CD4-positive, CD25-positive, alpha-beta regulatory T cell (primary cell): Measurements from ENCODE around the gene NAA11. TPM values are rescaled to one million over a fixed set of nuclear protein-coding genes. Genes with fewer than 3 reads are reported as not detected.

Experiments used
- ATAC-seq, 2 donors: fragments of 150-1000 bp; cut with Tn5 transposase; one replicate each; pipeline ENCODE4 v1.10.0; 2021; ENCODE audit warnings: low read depth in 2 of 2, moderate number of reproducible peaks in 2 of 2, moderate library complexity in 1 of 2
- DNase-seq, 3 donors: peaks; one replicate each; pipeline versions ENCODE4 v3.0.0 to v3.0.0-alpha.2; 2012 to 2022; ENCODE audit warnings: mixed read lengths in 1 of 3
- H3K27ac ChIP-seq: one replicate; pipeline ENCODE4 v1.7.0; 2013; ENCODE audit warnings: mild to moderate bottlenecking, low read length; ENCODE audit not compliant: insufficient read depth, poor library complexity, severe bottlenecking
- H3K27me3 ChIP-seq: one replicate; pipeline ENCODE4 v1.7.0; 2013; ENCODE audit warnings: low read length; ENCODE audit not compliant: control insufficient read depth, insufficient read depth
- H3K36me3 ChIP-seq: one replicate; pipeline ENCODE4 v1.7.0; 2013; ENCODE audit warnings: mild to moderate bottlenecking, low read length, moderate library complexity; ENCODE audit not compliant: control insufficient read depth, insufficient read depth
- H3K4me1 ChIP-seq: 2 replicates; pipeline ENCODE4 v1.7.0; 2013; ENCODE audit warnings: mild to moderate bottlenecking, low read length; ENCODE audit not compliant: insufficient read depth, control insufficient read depth, poor library complexity, severe bottlenecking
- H3K4me3 ChIP-seq: one replicate; pipeline ENCODE4 v1.7.0; 2013; ENCODE audit warnings: low read depth, mild to moderate bottlenecking, low read length, moderate library complexity
- H3K9me3 ChIP-seq, 2 experiments: 1 replicate in 1 of 2; 2 replicates in 1 of 2; pipeline ENCODE4 v1.7.0; 2013; ENCODE audit warnings: low read length in 2 of 2, mild to moderate bottlenecking in 1 of 2, moderate library complexity in 1 of 2; ENCODE audit not compliant: control insufficient read depth in 2 of 2
- H3K27ac Mint-ChIP-seq, 3 donors: one replicate each; pipeline ENCODE4 v1.8.0; 2020 to 2022; ENCODE audit warnings: mild to moderate bottlenecking in 3 of 3, mixed read lengths in 3 of 3, moderate library complexity in 2 of 3
- H3K27me3 Mint-ChIP-seq: one replicate; pipeline ENCODE4 v1.8.0; 2022; ENCODE audit warnings: mild to moderate bottlenecking, mixed read lengths
- H3K36me3 Mint-ChIP-seq: one replicate; pipeline ENCODE4 v1.8.0; 2020; ENCODE audit warnings: mixed read lengths
- H3K4me1 Mint-ChIP-seq, 4 donors: one replicate each; pipeline ENCODE4 v1.8.0; 2020 to 2022; ENCODE audit warnings: mixed read lengths in 4 of 4, mild to moderate bottlenecking in 1 of 4
- H3K4me3 Mint-ChIP-seq, 4 donors: one replicate each; pipeline ENCODE4 v1.8.0; 2020 to 2022; ENCODE audit warnings: mild to moderate bottlenecking in 4 of 4, mixed read lengths in 4 of 4, moderate library complexity in 3 of 4
- H3K9me3 Mint-ChIP-seq, 7 donors: one replicate each; pipeline ENCODE4 v1.8.0; 2020 to 2022; ENCODE audit warnings: mixed read lengths in 7 of 7, mild to moderate bottlenecking in 3 of 7, moderate library complexity in 2 of 7
- polyA plus RNA-seq, 4 donors: library from polyadenylated mRNA; unstranded; fragments of 300-500 nt; fragmentation: Illumina TruSeq; gene quantifications; one replicate each; pipeline ENCODE4 v1.2.3, GENCODE V29; 2021
- total RNA-seq: library from RNA; stranded (reverse); gene quantifications from one replicate; pipeline ENCODE4 v1.2.3, GENCODE V29; 2022

NAA11 gene
- total and polyA plus RNA-seq, 5 donors from 2014 or later = not detected

DNA sequence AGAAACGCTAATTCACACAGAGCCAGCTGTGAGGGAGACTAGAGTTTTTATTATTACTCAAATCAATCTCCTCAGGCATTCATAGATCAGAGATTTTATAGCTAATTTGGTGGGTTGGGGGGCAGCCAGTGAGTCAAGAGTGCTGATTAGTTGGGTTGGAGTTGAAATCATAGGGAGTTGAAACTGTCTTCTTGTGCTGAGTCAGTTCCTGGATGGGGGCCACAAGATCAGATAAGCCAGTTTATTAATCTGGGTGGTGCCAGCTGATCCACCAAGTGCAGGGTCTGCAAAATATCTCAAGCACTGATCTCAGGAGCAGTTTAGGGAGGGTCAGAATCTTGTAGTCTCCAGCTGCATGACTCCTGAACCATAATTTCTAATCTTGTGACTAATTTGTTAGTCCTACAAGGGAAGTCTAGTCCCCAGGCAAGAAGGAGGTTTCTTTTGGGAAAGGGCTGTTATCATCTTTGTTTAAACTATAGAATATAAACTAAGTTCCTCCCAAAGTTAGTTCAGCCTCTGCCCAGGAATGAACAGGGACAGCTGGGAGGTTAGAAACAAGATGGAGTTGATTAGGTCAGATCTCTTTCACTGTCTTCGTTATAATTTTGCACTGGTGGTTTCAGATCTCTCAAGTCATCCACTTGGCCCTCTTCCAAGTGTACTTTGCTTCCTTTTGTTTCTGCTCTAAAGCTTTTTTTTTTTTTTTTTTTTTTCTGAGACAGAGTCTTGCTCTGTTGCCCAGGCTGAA lies 5.4 kb upstream of the NAA11 start:
- Mint-ChIP-seq H3K4me1 (peaks cover 0 to 3% (median 0%) of the 10 kb centered on the region in 4 donors), H3K27me3 (no peaks in the 10 kb centered on the region), H3K4me3 (no peak overlapping the region), H3K36me3 (no peaks in the 10 kb centered on the region), H3K27ac (peak overlapping the region in 1 of 3 donors; percentile 72), H3K9me3 (peaks cover 0 to 4% (median 0%) of the 10 kb centered on the region in 7 donors)
- DNase-seq (peak in 1 of 3 donors; percentile 1), ATAC-seq (no peak)
- Histone ChIP-seq H3K4me3 (no peak overlapping the region), H3K27ac (no peak overlapping the region), H3K9me3 (no peaks in the 10 kb centered on the region), H3K27me3 (no peaks in the 10 kb centered on the region), H3K36me3 (no peaks in the 10 kb centered on the region), H3K4me1 (no peaks in the 10 kb centered on the region)

DNA sequence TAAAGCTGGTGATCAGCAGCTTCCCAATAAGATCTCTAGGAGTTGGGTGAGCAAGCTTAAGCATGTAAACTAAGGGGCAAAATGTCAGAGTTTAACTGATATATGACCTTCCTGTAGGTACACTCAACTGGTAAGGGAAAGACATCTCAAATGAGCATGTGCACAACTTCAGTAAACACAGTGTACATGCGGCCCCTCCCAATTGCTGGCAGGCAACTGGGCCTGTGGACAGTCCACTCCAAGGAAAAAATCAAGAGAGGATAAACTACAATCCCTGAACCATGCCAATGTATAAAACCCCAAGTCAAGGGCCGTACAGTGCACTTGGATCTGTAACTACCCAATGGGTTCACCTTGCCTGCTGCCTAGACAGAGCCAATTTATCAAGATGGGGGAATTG lies 4.9 kb upstream of the NAA11 start:
- Histone ChIP-seq H3K27me3 (no peaks in the 10 kb centered on the region), H3K9me3 (no peaks in the 10 kb centered on the region), H3K4me1 (no peaks in the 10 kb centered on the region), H3K36me3 (no peaks in the 10 kb centered on the region), H3K4me3 (no peak overlapping the region), H3K27ac (no peak overlapping the region)
- ATAC-seq = no peak
- Mint-ChIP-seq H3K36me3 (no peaks in the 10 kb centered on the region), H3K9me3 (peaks cover 0 to 4% (median 0%) of the 10 kb centered on the region in 7 donors), H3K4me3 (no peak overlapping the region), H3K27me3 (no peaks in the 10 kb centered on the region), H3K27ac (no peak overlapping the region), H3K4me1 (peaks cover 0 to 3% (median 0%) of the 10 kb centered on the region in 4 donors)
- no peak for DNase-seq

DNA sequence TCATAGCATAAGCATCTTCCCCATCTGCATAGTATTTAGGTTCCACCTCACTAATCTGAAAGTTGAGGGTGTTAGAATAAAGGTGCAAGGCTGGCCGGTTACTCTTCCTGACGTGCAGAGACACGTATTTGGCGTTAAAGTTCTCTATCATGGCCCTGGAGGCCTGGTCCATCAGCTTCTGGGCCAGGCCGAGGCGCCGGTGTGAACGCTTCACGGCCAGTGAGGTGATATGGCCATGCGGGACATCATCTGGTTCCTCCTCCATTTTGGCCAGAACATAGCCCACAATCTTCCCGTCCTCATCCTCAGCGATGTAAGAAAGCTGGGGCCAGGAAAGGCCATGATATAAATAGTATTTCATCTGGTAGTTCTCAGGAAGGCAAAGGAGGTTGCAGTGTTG lies 425 bp downstream of the NAA11 start:
- no peaks in the 10 kb centered on the region for H3K9me3 ChIP-seq
- Mint-ChIP-seq H3K9me3 (peaks cover 0 to 2% (median 0%) of the 10 kb centered on the region in 7 donors), H3K27me3 (no peaks in the 10 kb centered on the region), H3K4me1 (no peaks in the 10 kb centered on the region), H3K4me3 (no peak overlapping the region), H3K36me3 (no peaks in the 10 kb centered on the region), H3K27ac (no peak overlapping the region)
- no peaks in the 10 kb centered on the region for H3K4me1 ChIP-seq
- H3K27ac ChIP-seq = no peak overlapping the region
- ATAC-seq (no peak), DNase-seq (no peak)
- no peaks in the 10 kb centered on the region for H3K36me3 ChIP-seq
- H3K4me3 ChIP-seq = no peak overlapping the region
- no peaks in the 10 kb centered on the region for H3K27me3 ChIP-seq

DNA sequence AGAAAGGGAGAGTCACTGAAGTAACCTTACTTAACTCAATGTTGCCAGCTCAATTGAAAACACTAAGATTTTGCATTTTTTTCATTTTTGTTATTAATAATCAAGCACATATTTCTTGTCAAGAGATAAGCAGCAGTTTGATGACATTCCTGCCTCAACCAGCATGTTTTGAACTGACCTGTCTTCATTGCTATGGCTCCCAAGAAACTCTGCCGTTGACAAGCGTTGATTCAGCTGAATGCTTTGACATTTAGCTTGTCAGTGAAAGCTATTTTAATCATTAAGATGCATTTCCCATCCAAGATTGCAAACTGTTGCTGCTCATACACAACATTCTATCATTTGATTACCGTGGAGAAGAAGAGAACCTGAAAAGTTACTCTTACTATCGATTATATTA lies 5.9 kb downstream of the NAA11 start:
- no peak for DNase-seq
- no peaks in the 10 kb centered on the region for H3K27me3 Mint-ChIP-seq

DNA sequence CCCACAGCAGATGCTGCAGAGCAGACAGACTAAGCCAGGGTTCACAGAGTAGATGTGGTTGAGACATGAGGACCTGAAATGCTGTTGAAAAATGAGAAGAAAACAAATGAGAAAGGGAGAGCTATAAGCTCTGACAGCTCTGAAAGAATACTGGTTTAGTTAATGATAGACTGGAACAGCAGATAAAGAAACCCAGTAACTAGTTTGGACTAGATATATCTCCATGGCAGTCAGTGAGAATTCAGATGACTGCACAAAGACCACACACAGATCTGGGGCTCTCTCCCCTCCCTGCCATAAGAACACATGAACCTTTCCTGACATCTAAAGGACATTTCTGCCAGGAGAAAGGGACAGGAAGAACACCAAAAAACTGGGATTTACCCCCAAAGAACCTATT lies 8.2 kb downstream of the NAA11 start:
- no peak overlapping the region for H3K4me3 Mint-ChIP-seq
- H3K27me3 Mint-ChIP-seq = no peaks in the 10 kb centered on the region
- H3K27ac ChIP-seq = no peak overlapping the region
- H3K36me3 ChIP-seq = no peaks in the 10 kb centered on the region
- DNase-seq (no peak), ATAC-seq (no peak)
- H3K9me3 ChIP-seq = no peaks in the 10 kb centered on the region
- no peaks in the 10 kb centered on the region for H3K27me3 ChIP-seq
- H3K9me3 Mint-ChIP-seq = no peaks in the 10 kb centered on the region
- H3K27ac Mint-ChIP-seq = peak overlapping the region in 2 of 3 donors; percentile 15 to 37
- H3K4me1 ChIP-seq = no peaks in the 10 kb centered on the region
- H3K4me1 Mint-ChIP-seq = no peaks in the 10 kb centered on the region
- no peaks in the 10 kb centered on the region for H3K36me3 Mint-ChIP-seq
- H3K4me3 ChIP-seq = no peak overlapping the region

More for the DNA sequence above, 5.9 kb downstream of the NAA11 start:
- no peaks in the 10 kb centered on the region for H3K36me3 ChIP-seq
- Mint-ChIP-seq H3K4me1 (no peaks in the 10 kb centered on the region), H3K27ac (no peak overlapping the region), H3K36me3 (no peaks in the 10 kb centered on the region), H3K4me3 (no peak overlapping the region), H3K9me3 (no peaks in the 10 kb centered on the region)
- no peaks in the 10 kb centered on the region for H3K9me3 ChIP-seq
- H3K4me1 ChIP-seq = no peaks in the 10 kb centered on the region
- H3K27ac ChIP-seq = no peak overlapping the region
- no peak overlapping the region for H3K4me3 ChIP-seq
- no peak for ATAC-seq
- no peaks in the 10 kb centered on the region for H3K27me3 ChIP-seq

DNA sequence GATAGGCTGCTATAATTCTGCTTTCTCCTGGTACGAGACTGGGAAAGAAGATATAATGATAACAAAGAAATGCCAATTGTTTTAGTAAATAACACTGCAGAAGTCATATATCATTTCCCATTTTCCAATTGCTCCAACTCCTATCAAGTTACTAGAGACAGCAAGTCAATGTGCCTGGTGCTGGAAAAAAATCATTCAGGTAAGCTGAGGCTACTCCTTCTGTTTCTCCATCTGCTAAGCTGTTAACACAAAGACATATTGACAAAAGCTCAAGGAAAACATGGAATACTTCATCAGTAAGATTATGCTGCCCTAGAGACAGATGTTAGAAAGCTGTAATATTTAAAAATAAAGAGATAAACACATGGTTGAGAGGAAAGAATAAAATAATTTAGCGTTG lies 10.0 kb downstream of the NAA11 start:
- Mint-ChIP-seq H3K9me3 (no peaks in the 10 kb centered on the region), H3K36me3 (no peaks in the 10 kb centered on the region), H3K4me3 (no peak overlapping the region), H3K27ac (no peak overlapping the region), H3K27me3 (no peaks in the 10 kb centered on the region), H3K4me1 (no peaks in the 10 kb centered on the region)
- DNase-seq (no peak), ATAC-seq (no peak)
- Histone ChIP-seq H3K4me1 (no peaks in the 10 kb centered on the region), H3K9me3 (no peaks in the 10 kb centered on the region), H3K36me3 (no peaks in the 10 kb centered on the region), H3K4me3 (no peak overlapping the region), H3K27ac (no peak overlapping the region), H3K27me3 (no peaks in the 10 kb centered on the region)

DNA sequence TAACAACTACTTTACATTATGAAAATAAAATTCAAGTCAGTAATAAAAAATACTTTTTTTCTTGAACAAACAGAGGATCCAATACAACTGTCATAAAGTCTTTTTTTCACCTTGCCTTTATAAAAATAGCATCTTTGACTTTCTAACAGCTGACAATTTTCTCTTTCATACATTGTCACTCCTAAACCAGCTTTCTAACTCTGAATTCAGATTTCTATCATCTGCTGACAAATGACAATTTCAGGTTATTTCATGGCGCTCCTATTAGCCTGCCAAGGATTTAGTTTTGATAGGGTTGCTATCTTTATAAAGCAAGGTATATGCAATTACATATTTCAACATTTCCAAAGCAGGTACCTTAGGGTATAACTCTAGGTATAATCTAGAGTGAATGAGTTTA lies 14.6 kb downstream of the NAA11 start:
- Mint-ChIP-seq H3K9me3 (no peaks in the 10 kb centered on the region), H3K27ac (no peak overlapping the region), H3K4me3 (no peak overlapping the region), H3K36me3 (no peaks in the 10 kb centered on the region), H3K27me3 (no peaks in the 10 kb centered on the region), H3K4me1 (no peaks in the 10 kb centered on the region)
- no peak overlapping the region for H3K27ac ChIP-seq
- no peak for DNase-seq
- H3K36me3 ChIP-seq = no peaks in the 10 kb centered on the region
- H3K4me3 ChIP-seq = no peak overlapping the region
- H3K4me1 ChIP-seq = no peaks in the 10 kb centered on the region
- no peaks in the 10 kb centered on the region for H3K9me3 ChIP-seq
- ATAC-seq = no peak
- no peaks in the 10 kb centered on the region for H3K27me3 ChIP-seq

DNA sequence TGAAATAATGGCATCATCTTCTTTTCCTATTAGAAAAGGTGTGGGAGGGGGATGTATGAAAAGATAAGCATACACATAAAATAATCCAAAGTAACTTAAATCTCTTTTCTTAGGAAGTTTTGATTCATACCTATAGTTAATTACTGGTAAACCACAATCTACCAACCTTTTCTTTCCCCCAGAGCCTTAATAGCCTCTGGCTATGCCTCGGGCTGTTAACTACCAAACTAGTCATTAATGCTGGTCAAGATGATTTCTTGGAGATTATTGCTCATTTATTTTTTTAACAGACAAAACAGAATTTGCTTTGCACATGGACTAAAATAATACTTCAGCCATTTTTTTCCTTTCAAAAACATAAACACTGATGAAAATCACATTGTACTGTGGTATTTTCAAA lies 16.9 kb downstream of the NAA11 start:
- ATAC-seq (no peak), DNase-seq (no peak)
- Mint-ChIP-seq H3K27me3 (no peaks in the 10 kb centered on the region), H3K4me3 (no peak overlapping the region), H3K4me1 (no peaks in the 10 kb centered on the region), H3K27ac (no peak overlapping the region), H3K9me3 (no peaks in the 10 kb centered on the region), H3K36me3 (no peaks in the 10 kb centered on the region)
- H3K4me1 ChIP-seq = no peaks in the 10 kb centered on the region
- H3K4me3 ChIP-seq = no peak overlapping the region
- H3K36me3 ChIP-seq = no peaks in the 10 kb centered on the region
- no peak overlapping the region for H3K27ac ChIP-seq
- no peaks in the 10 kb centered on the region for H3K27me3 ChIP-seq
- H3K9me3 ChIP-seq = no peaks in the 10 kb centered on the region
